Endothelial cell of umbilical vein (primary cell): ENCODE measurements around the gene SDHC.

Experiments used
- CTCF ChIP-seq, 2 donors: IDR thresholded peaks; 1 replicate in 1 of 2; 2 replicates in 1 of 2; pipeline ENCODE4 v1.5.1; 2011; ENCODE audit warnings: low read length in 2 of 2, mild to moderate bottlenecking in 2 of 2, moderate library complexity in 2 of 2, control low read depth in 1 of 2, inconsistent platforms in 1 of 2, low read depth in 1 of 2; ENCODE audit not compliant: insufficient read depth in 1 of 2; ENCODE audit errors: extremely low read depth in 1 of 2
- EZH2 ChIP-seq: IDR thresholded peaks from 2 replicates; pipeline ENCODE4 v1.6.1; 2012; ENCODE audit warnings: borderline replicate concordance, low read depth, mild to moderate bottlenecking, moderate library complexity, low read length, inconsistent platforms; ENCODE audit not compliant: severe bottlenecking
- FOS ChIP-seq: IDR thresholded peaks from 2 replicates; pipeline ENCODE4 v1.6.1; 2011; ENCODE audit warnings: mild to moderate bottlenecking, low read length, moderate library complexity, borderline replicate concordance; ENCODE audit not compliant: insufficient read depth
- JUN ChIP-seq: IDR thresholded peaks from 2 replicates; pipeline ENCODE4 v1.6.1; 2011; ENCODE audit warnings: borderline replicate concordance, low read depth; ENCODE audit not compliant: insufficient read length, insufficient read depth
- MYC ChIP-seq: IDR thresholded peaks from one replicate; pipeline ENCODE4 v1.6.1; 2011; ENCODE audit warnings: mild to moderate bottlenecking, low read depth, low read length
- POLR2A ChIP-seq: IDR thresholded peaks from 2 replicates; pipeline ENCODE4 v1.6.1; 2012; ENCODE audit warnings: low read depth, mild to moderate bottlenecking, control low read depth, low read length
- POLR2AphosphoS5 ChIP-seq: IDR thresholded peaks from 2 replicates; pipeline ENCODE4 v1.6.1; 2012; ENCODE audit warnings: low read depth, mild to moderate bottlenecking, control low read depth, low read length, moderate library complexity; ENCODE audit not compliant: insufficient read depth

DNA sequence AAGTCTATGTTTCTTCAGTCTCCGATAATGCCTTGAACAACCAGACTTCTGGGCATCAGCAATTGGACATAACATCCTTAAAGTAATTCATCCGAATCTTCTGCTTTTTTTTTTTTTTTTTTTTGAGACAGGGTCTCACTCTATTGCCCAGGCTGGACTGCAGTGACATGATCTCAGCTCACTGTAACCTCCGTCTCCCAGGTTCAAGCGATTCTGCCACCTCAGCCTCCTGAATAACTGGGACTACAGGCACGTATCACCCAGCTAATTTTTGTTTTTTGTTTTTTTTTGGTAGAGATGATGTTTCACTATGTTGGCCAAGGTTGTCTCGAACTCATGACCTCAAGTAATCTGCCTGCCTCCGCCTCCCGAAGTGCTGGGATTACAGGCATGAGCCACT, 77.4 kb downstream of the SDHC start:
- TF ChIP-seq EZH2 (no peak), CTCF (IDR thresholded peaks at IDR 0.05; ENCODE audit: extremely low read depth in 1 of 2, insufficient read depth in 1 of 2, low read depth in 1 of 2, low read length in 2 of 2) (no peak), MYC (no peak), POLR2A (no peak), POLR2AphosphoS5 (no peak), FOS (no peak), JUN (no peak)
